Calu3 (cell line): Measurements from ENCODE around the gene PLCG2. TPM values are rescaled to one million over a fixed set of nuclear protein-coding genes. Genes with fewer than 3 reads are reported as not detected.

Source experiments
- BruUV-seq: library from RNA; stranded (reverse); fragments of 400-500 nt; replicated peaks from 2 replicates; lab custom pipeline; 2021; lab: Mats Ljungman, UMichigan
- CTCF ChIA-PET: fragments of 300-600 bp; sonication (Branson Sonifier 250); formaldehyde crosslinking; loops from one replicate; lab custom pipeline; 2022; ENCODE audit warnings: antibody characterized with exemption; lab: Charles Lee
- DNase-seq: peaks from one replicate; pipeline ENCODE4 v3.0.0; 2022
- H3K27ac Mint-ChIP-seq: one replicate; pipeline ENCODE4 v1.8.0; 2022; ENCODE audit warnings: mixed read lengths; ENCODE audit not compliant: unreplicated experiment
- H3K27me3 Mint-ChIP-seq: one replicate; pipeline ENCODE4 v1.8.0; 2022; ENCODE audit warnings: mixed read lengths; ENCODE audit not compliant: unreplicated experiment
- H3K36me3 Mint-ChIP-seq: one replicate; pipeline ENCODE4 v1.8.0; 2022; ENCODE audit warnings: mild to moderate bottlenecking, moderate library complexity, mixed read lengths; ENCODE audit not compliant: insufficient read depth, unreplicated experiment
- H3K4me1 Mint-ChIP-seq: one replicate; pipeline ENCODE4 v1.8.0; 2022; ENCODE audit warnings: mild to moderate bottlenecking, low read depth, mixed read lengths; ENCODE audit not compliant: unreplicated experiment
- H3K4me3 Mint-ChIP-seq: one replicate; pipeline ENCODE4 v1.8.0; 2022; ENCODE audit warnings: mild to moderate bottlenecking, low read depth, moderate library complexity, mixed read lengths; ENCODE audit not compliant: unreplicated experiment
- H3K9me3 Mint-ChIP-seq: one replicate; pipeline ENCODE4 v1.8.0; 2022; ENCODE audit warnings: low read depth, mixed read lengths; ENCODE audit not compliant: unreplicated experiment
- intact Hi-C: fragments of 100-400 bp; cut with micrococcal nuclease; formaldehyde crosslinking; loops from one replicate; pipeline ENCODE4 v1.10.0; 2022; ENCODE audit not compliant: unreplicated experiment
- total RNA-seq: library from RNA; stranded (reverse); gene quantifications from 2 replicates; pipeline ENCODE4 v1.2.3, GENCODE V29; 2022
- TF ChIP-seq, protein P1 (sequence below): fragments of 200-600 bp; IDR thresholded peaks from one replicate; pipeline ENCODE4 v1.8.0; 2022; ENCODE audit warnings: antibody characterized with exemption; ENCODE audit not compliant: unreplicated experiment

Gene PLCG2
- total RNA-seq, 1 experiment from 2014 or later, result 3.4 TPM

DNA sequence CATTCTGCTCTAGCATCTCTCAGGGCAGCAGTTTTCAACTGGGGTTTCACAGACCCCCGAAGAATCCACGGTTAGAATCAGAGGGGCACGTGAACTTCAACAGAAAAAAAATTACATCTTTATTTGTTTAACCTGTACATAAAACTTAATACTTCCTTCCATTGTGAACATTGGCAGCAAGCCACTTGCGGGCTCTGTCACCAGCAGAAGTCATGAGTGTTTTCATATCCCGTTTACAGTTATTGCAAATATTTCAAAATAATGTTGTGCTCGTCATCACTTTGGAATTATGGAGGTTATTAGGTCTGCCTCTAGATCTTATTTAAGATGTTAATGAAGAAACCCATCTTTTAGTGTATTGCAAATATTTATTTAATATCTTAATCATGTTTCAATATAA, 122.4 kb downstream of the PLCG2 start:
- Mint-ChIP-seq H3K27me3 (peaks cover 50% of the 10 kb centered on the region), H3K36me3 (peaks cover 10% of the 10 kb centered on the region), H3K27ac (peak overlapping the region; percentile 52), H3K4me3 (no peak overlapping the region), H3K9me3 (peaks cover 3% of the 10 kb centered on the region), H3K4me1 (peaks cover 29% of the 10 kb centered on the region)
- DNase-seq, result peak; percentile 66
- intact Hi-C loops, result no loop called here
- CTCF ChIA-PET, result interaction anchor here (0.6 to 1.1 kb wide), 4 partner anchors 10 to 140 kb away, joined by 3 to 8 read pairs (median 3); no protein-coding TSS in a partner anchor
- no TSS peak for BruUV-seq
- TF ChIP-seq, protein P1, sequence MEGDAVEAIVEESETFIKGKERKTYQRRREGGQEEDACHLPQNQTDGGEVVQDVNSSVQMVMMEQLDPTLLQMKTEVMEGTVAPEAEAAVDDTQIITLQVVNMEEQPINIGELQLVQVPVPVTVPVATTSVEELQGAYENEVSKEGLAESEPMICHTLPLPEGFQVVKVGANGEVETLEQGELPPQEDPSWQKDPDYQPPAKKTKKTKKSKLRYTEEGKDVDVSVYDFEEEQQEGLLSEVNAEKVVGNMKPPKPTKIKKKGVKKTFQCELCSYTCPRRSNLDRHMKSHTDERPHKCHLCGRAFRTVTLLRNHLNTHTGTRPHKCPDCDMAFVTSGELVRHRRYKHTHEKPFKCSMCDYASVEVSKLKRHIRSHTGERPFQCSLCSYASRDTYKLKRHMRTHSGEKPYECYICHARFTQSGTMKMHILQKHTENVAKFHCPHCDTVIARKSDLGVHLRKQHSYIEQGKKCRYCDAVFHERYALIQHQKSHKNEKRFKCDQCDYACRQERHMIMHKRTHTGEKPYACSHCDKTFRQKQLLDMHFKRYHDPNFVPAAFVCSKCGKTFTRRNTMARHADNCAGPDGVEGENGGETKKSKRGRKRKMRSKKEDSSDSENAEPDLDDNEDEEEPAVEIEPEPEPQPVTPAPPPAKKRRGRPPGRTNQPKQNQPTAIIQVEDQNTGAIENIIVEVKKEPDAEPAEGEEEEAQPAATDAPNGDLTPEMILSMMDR, result no peak

DNA sequence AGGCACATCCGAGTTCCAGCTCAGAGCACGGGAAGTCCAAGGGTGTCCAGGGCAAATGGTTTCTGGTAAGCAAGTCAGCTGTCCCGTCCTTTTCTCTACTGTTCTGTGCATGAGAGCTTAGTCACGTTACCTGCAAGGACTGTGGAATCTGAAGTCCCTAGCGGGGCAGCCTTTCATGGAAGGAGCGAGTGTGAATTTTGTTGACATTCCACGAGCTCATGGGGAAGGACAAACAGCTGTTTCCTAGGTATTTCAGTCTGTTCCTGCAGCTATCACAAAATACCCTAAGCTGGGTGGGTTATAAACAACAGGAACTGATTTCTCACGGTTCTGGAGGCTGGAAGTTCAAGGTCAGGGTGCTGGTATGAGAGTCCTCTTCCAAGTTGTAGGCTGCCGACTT, 122.9 kb downstream of the PLCG2 start:
- CTCF ChIA-PET, result interaction anchor here (0.6 to 1.1 kb wide), 3 partner anchors 11 to 95 kb away, joined by 3 to 8 read pairs (median 3); no protein-coding TSS in a partner anchor
- Mint-ChIP-seq H3K27me3 (peaks cover 49% of the 10 kb centered on the region), H3K4me3 (no peak overlapping the region), H3K4me1 (peaks cover 29% of the 10 kb centered on the region), H3K36me3 (peaks cover 10% of the 10 kb centered on the region), H3K9me3 (peaks cover 3% of the 10 kb centered on the region), H3K27ac (peak overlapping the region; percentile 52)
- no TSS peak for BruUV-seq
- peak; percentile 19 for DNase-seq
- TF ChIP-seq, protein P1, result no peak
- intact Hi-C loops, result no loop called here

DNA sequence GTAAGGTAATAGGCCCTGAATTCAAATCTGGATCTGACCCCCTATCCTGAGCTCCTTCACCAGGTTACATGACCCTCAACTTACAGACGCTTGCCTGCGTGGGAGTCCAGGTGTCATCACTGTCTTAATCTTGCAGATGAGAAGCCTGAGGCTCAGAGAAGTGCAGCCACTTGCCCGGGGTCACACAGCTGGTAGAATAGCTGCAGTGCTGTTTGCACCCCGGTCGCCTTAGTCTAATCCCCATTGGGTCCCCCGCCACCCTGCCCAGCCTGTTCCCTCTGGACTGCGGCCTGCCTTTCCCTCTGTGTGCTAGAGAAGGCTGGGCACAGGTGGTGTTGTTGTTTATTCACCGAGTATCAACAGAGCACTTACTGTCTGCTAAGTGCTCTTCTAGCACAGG, 125.2 kb downstream of the PLCG2 start:
- TF ChIP-seq, protein P1, result no peak
- CTCF ChIA-PET, result no interaction called here
- H3K9me3 Mint-ChIP-seq, result peaks cover 3% of the 10 kb centered on the region
- no TSS peak for BruUV-seq
- intact Hi-C loops, result no loop called here
- no peak overlapping the region for H3K4me3 Mint-ChIP-seq
- H3K27me3 Mint-ChIP-seq, result peaks cover 51% of the 10 kb centered on the region
- H3K27ac Mint-ChIP-seq, result no peak overlapping the region
- DNase-seq, result no peak
- H3K36me3 Mint-ChIP-seq, result peaks cover 10% of the 10 kb centered on the region
- peaks cover 26% of the 10 kb centered on the region for H3K4me1 Mint-ChIP-seq

DNA sequence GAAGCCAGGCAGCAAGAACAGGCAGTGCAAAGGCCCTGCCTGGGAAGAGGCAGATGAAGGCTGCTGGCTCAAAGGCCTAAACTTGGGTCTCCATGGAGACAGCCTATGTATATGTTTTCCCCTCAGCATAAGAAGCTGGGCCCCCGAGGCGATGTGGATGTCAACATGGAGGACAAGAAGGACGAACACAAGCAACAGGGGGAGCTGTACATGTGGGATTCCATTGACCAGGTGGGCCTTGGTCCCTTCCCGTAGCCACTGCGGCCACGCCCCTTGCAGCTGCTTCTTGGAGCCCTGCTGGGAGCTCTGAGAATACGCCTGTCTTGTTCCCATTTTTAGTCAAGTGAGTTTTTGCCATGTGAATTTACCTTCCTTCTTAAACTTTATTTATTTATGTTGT, 126.2 kb downstream of the PLCG2 start:
- intact Hi-C loops, result no loop called here
- Mint-ChIP-seq H3K9me3 (peaks cover 3% of the 10 kb centered on the region), H3K4me1 (peaks cover 20% of the 10 kb centered on the region), H3K4me3 (no peak overlapping the region), H3K36me3 (peaks cover 6% of the 10 kb centered on the region), H3K27me3 (peaks cover 57% of the 10 kb centered on the region), H3K27ac (no peak overlapping the region)
- DNase-seq, result no peak
- CTCF ChIA-PET, result interaction anchor here (0.6 to 1.1 kb wide), 2 partner anchors 39 to 134 kb away, joined by 3 read pairs; no protein-coding TSS in a partner anchor
- TF ChIP-seq, protein P1, result no peak
- BruUV-seq, result no TSS peak
